Suprapubic skin (tissue), 4 donors: ENCODE measurements around the gene SEPTIN7. TPM values are rescaled to one million over a fixed set of nuclear protein-coding genes. Genes with fewer than 3 reads are reported as not detected.

Experiments used
- DNase-seq, 2 donors: peaks; one replicate each; pipeline ENCODE4 v3.0.0-alpha.2; 2019; ENCODE audit warnings: low spot score in 2 of 2
- H3K27ac ChIP-seq: fragments of 200-600 bp; sonication (generic); one replicate; pipeline ENCODE4 v1.5.1; 2019
- H3K27me3 ChIP-seq: fragments of 200-600 bp; sonication (generic); one replicate; pipeline ENCODE4 v1.5.1; 2019
- H3K36me3 ChIP-seq: fragments of 200-600 bp; sonication (generic); one replicate; pipeline ENCODE4 v1.5.1; 2019
- H3K4me1 ChIP-seq: fragments of 200-600 bp; sonication (generic); one replicate; pipeline ENCODE4 v1.5.1; 2019
- H3K4me3 ChIP-seq: fragments of 200-600 bp; sonication (generic); one replicate; pipeline ENCODE4 v1.5.1; 2019; ENCODE audit warnings: mild to moderate bottlenecking
- H3K9me3 ChIP-seq: fragments of 200-600 bp; sonication (generic); one replicate; pipeline ENCODE4 v1.5.1; 2019
- CTCF ChIP-seq, 2 donors: fragments of 200-600 bp in 1 of 2; fragments of 450-650 bp in 1 of 2; sonication (generic) in 1 of 2; IDR thresholded peaks; one replicate each; pipeline ENCODE4 v1.5.1; 2016 to 2019; ENCODE audit warnings: antibody characterized with exemption in 2 of 2, mild to moderate bottlenecking in 1 of 2, moderate library complexity in 1 of 2
- EP300 ChIP-seq: sonication (generic); formaldehyde crosslinking; IDR thresholded peaks from one replicate; pipeline ENCODE4 v1.6.1; 2017; ENCODE audit warnings: antibody characterized with exemption
- POLR2A ChIP-seq, 2 donors: fragments of 450-650 bp; IDR thresholded peaks; one replicate each; pipeline ENCODE4 v1.6.1; 2017; ENCODE audit warnings: antibody characterized with exemption in 2 of 2, mild to moderate bottlenecking in 2 of 2, moderate library complexity in 2 of 2
- POLR2AphosphoS5 ChIP-seq, 3 donors: sonication (generic); formaldehyde crosslinking; IDR thresholded peaks; one replicate each; pipeline ENCODE4 v1.6.1; 2017; ENCODE audit warnings: antibody characterized with exemption in 3 of 3
- WGBS: methylation state at CpG from one replicate; pipeline ENCODE4 v1.1.5; 2018; 5-methylcytosine and 5-hydroxymethylcytosine counted together
- total RNA-seq, 4 donors: library from RNA; depleted of rRNA; stranded (reverse); fragments of >200 nt; gene quantifications; one replicate each; pipeline ENCODE4 v1.1.0, GENCODE V29; 2016

SEPTIN7 gene
- total RNA-seq, 4 donors from 2014 or later = 110 to 140 (median 127) TPM

DNA sequence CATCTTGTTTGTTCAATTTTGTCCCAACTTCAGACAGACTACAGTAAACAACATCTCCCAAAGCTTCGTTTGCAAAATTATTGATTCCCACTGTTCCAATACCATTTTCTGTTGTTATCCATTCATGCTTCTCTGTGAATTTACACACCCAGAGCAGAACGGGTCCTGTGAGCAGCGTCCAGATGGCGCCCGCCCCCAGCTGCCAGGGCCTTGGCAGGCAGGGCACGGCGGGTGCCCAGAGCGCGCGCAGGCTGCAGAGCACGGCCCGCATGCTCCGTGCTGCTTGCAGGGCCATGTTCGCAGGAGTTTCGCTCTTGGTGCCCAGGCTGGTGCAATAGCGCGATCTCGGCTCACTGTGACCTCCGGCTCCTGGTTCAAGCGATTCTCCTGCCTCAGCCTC, 32.5 kb upstream of the SEPTIN7 start:
- Histone ChIP-seq H3K27ac (no peak overlapping the region), H3K4me1 (no peaks in the 10 kb centered on the region), H3K4me3 (no peak overlapping the region), H3K36me3 (no peaks in the 10 kb centered on the region), H3K27me3 (no peaks in the 10 kb centered on the region), H3K9me3 (no peaks in the 10 kb centered on the region)
- WGBS = 96% methylated on average over 20 of the region's 20 CpGs
- TF ChIP-seq POLR2AphosphoS5 (IDR thresholded peaks at IDR 0.05) (no peak), CTCF (IDR thresholded peaks at IDR 0.05) (no peak), EP300 (no peak), POLR2A (IDR thresholded peaks at IDR 0.05) (no peak)
- DNase-seq = no peak

GRCh38 chr7:35771776-35772175, 29.1 kb upstream of the SEPTIN7 start:
- H3K36me3 ChIP-seq = no peaks in the 10 kb centered on the region
- no peaks in the 10 kb centered on the region for H3K4me1 ChIP-seq
- H3K4me3 ChIP-seq = no peak overlapping the region
- DNase-seq = no peak
- no peak for TF ChIP-seq POLR2A (IDR thresholded peaks at IDR 0.05)
- no peak for TF ChIP-seq CTCF (IDR thresholded peaks at IDR 0.05)
- H3K9me3 ChIP-seq = no peaks in the 10 kb centered on the region
- no peak overlapping the region for H3K27ac ChIP-seq
- no peaks in the 10 kb centered on the region for H3K27me3 ChIP-seq

DNA sequence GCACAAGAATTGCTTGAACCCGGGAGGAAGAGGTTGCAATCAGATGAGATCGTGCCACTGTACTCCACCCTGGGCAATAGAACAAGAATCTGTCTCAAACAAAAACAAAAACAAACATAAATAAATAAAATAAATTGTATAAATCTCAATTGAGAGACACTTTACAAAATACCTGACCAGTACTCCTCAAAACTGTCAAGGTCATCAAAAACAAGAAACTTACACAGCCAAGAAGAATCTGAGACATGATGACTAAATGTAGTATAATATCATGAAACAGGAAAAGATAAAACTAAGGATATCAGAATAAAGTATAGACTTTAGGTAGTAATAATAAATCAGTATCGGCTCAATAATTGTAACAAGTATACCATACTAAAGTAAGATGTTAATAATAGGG, 26.9 kb upstream of the SEPTIN7 start:
- DNase-seq = no peak
- 75% methylated on average over 3 of the region's 3 CpGs for WGBS

DNA sequence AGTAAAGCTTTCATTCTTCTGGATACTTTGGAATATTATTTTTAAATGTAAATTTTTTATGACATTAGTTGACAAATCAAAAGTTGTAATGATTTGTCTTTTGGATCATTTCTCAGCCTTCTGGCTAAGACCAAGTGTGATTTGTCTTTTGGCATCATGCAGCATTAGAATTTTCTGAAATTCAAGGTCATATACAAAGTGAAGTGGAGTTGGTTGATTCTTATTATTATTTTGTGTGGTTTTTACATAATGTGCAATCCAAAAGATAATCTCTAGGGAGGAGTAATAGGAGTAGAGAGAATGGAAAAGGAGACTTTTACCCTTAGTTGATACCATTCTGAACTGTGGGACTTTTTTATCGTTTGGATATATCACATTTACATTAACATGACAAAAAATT, 24.2 kb upstream of the SEPTIN7 start:
- 88% methylated on average over 1 of the region's 1 CpG for WGBS
- TF ChIP-seq POLR2A (IDR thresholded peaks at IDR 0.05) = no peak
- no peak for TF ChIP-seq EP300
- no peak for TF ChIP-seq POLR2AphosphoS5 (IDR thresholded peaks at IDR 0.05)
- no peak for TF ChIP-seq CTCF (IDR thresholded peaks at IDR 0.05)
- no peak overlapping the region for H3K4me3 ChIP-seq
- H3K27me3 ChIP-seq = no peaks in the 10 kb centered on the region
- no peaks in the 10 kb centered on the region for H3K36me3 ChIP-seq
- H3K4me1 ChIP-seq = no peaks in the 10 kb centered on the region
- H3K9me3 ChIP-seq = no peaks in the 10 kb centered on the region
- no peak overlapping the region for H3K27ac ChIP-seq
- DNase-seq = no peak

More for the DNA sequence above, 26.9 kb upstream of the SEPTIN7 start:
- Histone ChIP-seq H3K4me3 (no peak overlapping the region), H3K36me3 (no peaks in the 10 kb centered on the region), H3K9me3 (no peaks in the 10 kb centered on the region), H3K4me1 (no peaks in the 10 kb centered on the region), H3K27ac (no peak overlapping the region), H3K27me3 (no peaks in the 10 kb centered on the region)
- TF ChIP-seq POLR2A (IDR thresholded peaks at IDR 0.05) (no peak), POLR2AphosphoS5 (IDR thresholded peaks at IDR 0.05) (no peak), CTCF (IDR thresholded peaks at IDR 0.05) (no peak), EP300 (no peak)

GRCh38 chr7:35777121-35777520, 23.7 kb upstream of the SEPTIN7 start:
- H3K27me3 ChIP-seq = no peaks in the 10 kb centered on the region
- H3K36me3 ChIP-seq = no peaks in the 10 kb centered on the region
- no peaks in the 10 kb centered on the region for H3K9me3 ChIP-seq
- H3K27ac ChIP-seq = no peak overlapping the region
- no peak for DNase-seq
- no peak overlapping the region for H3K4me3 ChIP-seq
- TF ChIP-seq POLR2AphosphoS5 (IDR thresholded peaks at IDR 0.05) (no peak), POLR2A (IDR thresholded peaks at IDR 0.05) (no peak), CTCF (IDR thresholded peaks at IDR 0.05) (no peak), EP300 (no peak)
- no peaks in the 10 kb centered on the region for H3K4me1 ChIP-seq
